Caki2 (cell line): ENCODE results near the gene DHRS12. TPM values are rescaled to one million over a fixed set of nuclear protein-coding genes. Genes with fewer than 3 reads are reported as not detected.

ENCODE experiments used
- DNase-seq: peaks from one replicate; pipeline ENCODE4 v3.0.0-alpha.2; 2015; ENCODE audit warnings: low read depth
- in situ Hi-C: cut with HindIII; loops from 2 replicates; pipeline ENCODE4 v1.10.0; 2016; ENCODE audit warnings: low sequenced_read_pairs, low pct_unique_long_range_greater_than_20kb, mixed read lengths
- total RNA-seq: library from RNA; depleted of rRNA; stranded (reverse); fragments of >200 nt; shearing (Covaris generic); gene quantifications from 2 replicates; pipeline ENCODE4 v1.2.3, GENCODE V29; 2014; ENCODE audit warnings: low replicate concordance

The DHRS12 gene
- total RNA-seq, 1 experiment from 2014 or later, result 2.8 TPM

DNA sequence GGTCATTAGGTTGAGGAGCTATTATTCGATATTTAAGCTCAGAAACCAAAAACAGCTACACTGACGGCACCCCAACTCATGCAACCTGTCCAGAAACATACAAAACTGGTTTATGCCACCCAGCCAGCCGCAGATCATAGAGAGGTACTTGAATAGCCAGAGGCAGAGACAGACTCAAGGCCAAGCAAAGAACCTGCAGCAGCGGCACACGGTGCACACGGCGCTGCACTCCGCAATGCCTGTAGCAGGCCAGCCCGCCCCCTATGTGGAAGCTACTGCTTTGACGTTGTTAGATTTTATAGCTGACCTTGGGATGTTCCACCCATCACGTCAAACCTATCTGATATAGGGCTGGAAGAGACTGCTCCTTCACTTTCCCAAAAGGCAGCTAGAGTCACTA lies 11.9 kb upstream of the DHRS12 start:
- no peak for DNase-seq
- in situ Hi-C loops, result no loop called here

DNA sequence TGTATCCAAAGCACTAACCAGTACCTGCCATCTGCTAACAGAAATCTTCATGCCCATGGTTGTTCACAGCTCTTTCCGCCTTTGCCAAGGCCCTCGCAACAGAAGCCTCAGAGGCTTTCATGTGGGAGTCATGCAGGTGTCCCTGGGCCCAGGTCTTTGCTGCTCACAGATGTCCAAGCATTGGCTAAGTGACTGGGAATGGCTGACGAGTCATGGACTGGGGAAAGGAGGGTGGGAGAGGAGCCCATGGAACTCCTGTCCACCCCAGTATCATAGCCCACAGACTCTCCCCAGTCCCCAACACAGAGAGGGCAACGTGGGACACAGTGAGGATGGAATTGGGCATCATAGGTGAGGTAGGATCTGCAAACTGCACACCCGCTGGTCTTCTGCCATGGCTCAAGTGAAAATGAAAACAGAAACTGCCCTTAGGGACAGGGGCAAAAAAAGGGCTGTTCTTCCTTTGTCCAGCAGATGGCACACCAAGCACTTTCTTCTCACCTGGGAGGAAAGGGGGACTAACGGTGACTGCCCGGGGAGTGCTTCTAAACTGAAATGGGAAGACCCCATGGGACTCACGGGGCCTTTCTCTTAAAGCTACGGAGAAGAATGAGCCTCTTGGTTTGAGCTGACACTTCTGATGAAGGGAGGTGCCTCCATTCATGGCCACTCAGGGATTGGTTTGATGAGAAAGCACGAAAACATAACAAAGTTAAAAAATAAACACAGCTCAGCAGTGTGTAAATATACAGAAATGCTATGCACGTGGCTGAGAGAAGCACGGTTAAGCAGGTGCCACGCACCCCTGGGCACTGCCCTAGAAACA lies 11.1 kb upstream of the DHRS12 start:
- peak; percentile 60 for DNase-seq
- in situ Hi-C loops, result no loop called here

DNA sequence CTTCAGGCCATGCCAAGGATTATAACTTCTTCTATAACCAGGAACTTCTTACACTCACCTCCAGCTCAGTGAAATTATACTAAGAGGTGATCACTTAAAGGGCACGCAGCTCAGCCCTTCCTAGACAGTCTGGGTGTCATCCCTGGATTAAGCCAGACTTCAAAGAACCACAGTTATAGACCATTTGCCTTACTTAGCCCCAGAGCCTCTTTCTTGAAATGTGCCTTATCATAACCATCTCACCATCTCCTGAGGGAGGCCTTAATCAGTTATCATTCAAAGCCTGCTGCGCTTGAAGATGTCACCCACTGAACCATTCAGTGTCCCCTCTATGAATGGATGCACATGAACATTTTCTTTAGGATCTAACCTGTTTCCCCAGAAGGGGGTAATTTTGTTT lies 10.1 kb upstream of the DHRS12 start:
- in situ Hi-C loops, result no loop called here
- no peak for DNase-seq

DNA sequence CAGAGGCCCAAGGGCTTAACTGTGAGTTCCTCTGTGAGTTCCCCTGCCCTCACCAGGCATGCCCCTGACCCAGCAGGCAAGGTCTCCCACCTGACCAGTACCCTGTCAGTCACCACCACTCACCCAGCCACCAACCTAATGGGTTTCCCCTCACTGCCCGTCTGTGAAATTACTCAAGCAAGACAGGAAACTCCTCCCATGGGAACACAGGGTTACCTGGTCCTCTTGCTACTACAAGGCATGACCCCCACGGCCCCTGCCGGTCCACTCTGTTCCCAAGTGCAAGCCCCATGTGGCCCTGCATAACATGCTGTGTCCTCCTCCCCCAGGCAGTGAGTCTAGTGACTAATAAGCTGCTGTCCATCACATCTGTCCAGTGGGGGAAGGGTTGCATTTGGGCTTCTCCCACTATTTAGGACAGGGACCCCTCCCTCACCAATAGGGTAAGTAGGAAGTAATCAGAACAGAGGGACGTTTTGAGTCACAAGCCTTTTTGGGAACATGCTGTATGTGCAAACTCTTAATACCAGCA lies 8.0 kb upstream of the DHRS12 start:
- in situ Hi-C loops, result no loop called here
- peak; percentile 43 for DNase-seq

DNA sequence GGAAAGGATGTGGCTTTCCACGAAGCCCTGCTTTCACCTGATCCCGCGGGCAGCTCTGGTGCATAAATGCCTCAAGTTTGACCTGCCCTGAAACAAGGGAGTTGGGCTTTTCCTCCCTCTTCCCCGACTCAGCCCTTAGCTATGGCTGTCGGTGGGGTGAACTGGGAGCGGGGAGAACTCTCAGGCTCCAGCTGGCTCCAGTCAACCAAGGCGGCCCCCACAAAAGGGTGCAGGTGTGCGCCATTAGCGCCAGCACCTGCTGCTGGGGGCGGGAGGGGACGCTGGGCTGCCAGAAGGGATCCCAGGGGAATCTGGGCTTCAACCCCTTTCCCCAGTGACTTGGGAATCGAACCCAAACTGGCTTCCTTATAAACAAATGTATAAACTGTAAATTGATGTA lies 7.1 kb upstream of the DHRS12 start:
- DNase-seq, result no peak
- in situ Hi-C loops, result no loop called here

DNA sequence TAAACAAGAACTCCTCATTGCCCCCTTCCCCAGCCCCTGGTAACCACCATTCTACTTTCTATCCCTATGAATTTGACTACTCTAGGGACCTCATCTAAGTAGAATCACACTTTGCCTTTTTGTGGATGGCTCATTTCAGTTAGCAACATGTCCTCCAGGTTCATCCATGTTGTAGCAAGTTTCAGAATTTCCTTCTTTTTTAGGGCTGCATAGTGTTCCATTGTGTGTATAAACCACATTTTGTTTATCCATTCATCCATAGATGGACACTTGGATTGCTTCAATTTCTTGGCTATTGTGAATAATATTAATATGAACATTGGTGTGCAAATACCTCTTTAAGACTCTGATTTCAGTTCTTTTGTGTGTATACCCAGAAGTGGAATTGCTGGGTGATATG lies 4.8 kb upstream of the DHRS12 start:
- DNase-seq, result no peak
- in situ Hi-C loops, result no loop called here

DNA sequence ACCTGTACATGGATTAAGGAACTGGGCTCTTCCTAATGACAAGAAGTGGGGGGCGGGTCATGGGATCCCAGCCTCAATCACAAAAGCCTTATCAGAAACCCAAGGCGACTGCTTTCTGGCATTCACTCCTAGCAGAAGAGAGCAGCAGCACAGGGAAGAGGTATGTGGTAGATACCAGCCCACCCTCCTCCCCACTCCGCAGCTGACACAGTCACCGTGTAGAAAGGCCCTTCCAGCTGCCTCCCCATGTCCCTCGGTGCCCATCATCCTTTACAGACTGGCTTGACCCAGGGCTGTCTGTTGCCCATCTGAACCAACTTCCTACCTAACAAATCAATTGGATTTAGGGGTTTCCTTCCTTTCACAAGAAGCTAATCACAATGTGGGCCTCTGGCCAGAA lies 3.1 kb upstream of the DHRS12 start:
- DNase-seq, result no peak
- in situ Hi-C loops, result no loop called here

DNA sequence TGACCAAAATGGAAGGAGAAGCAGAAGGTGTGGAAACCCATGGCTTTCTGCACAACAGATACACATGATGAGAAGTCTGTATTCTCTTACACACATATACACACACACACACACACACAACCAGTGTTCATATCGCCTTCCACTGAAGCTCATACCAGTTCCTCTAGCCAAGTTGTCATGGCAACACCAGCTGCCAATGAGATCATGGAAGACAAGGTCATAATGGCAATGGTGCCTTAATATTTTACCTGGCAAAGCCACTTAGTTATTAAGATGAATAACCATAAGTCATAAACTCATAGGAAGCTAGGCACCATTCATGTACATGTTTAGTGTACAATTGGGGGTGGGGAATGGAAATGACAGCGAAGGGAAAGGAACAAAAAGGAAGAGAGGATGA lies 2.6 kb upstream of the DHRS12 start:
- in situ Hi-C loops, result no loop called here
- DNase-seq, result no peak

DNA sequence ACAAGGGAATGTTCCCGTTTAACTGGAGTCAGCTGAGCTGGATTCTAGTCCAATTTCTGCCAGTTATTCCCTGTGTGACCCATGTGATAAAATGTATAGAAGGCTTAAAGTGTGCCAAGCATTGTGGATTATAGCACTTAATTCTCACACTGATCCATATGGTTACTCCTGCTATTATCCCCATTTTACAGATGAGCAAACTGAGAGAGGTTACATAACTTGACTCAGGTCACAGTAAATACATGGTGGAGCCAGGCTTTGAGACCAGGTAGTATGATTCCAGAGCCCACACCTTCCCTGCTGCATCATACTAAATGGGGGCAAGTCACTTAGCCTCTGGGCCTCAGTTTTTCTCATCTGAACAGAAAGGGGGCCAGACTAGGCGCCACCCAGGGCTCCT lies 2.0 kb upstream of the DHRS12 start:
- no peak for DNase-seq
- in situ Hi-C loops, result no loop called here

DNA sequence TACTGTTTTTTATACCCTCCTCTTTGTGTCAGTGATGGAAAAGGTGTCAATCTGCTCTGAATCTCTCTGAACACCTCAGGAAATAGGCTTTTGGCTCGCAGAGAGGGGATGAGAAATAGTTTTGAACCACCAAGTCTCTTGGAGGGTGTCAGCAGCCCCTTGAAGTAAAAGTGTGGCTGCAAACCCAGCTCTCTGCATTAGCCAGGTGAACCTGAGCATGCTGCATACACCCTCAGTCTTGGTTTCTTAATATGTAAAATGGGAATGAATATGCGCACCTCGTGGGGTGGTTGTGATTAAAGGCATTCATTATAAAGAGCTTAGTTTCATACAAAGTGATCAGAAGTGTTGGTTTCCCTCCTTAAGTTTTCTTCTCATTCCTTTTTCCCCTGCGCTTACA lies 1.4 kb upstream of the DHRS12 start:
- DNase-seq, result no peak
- in situ Hi-C loops, result no loop called here

DNA sequence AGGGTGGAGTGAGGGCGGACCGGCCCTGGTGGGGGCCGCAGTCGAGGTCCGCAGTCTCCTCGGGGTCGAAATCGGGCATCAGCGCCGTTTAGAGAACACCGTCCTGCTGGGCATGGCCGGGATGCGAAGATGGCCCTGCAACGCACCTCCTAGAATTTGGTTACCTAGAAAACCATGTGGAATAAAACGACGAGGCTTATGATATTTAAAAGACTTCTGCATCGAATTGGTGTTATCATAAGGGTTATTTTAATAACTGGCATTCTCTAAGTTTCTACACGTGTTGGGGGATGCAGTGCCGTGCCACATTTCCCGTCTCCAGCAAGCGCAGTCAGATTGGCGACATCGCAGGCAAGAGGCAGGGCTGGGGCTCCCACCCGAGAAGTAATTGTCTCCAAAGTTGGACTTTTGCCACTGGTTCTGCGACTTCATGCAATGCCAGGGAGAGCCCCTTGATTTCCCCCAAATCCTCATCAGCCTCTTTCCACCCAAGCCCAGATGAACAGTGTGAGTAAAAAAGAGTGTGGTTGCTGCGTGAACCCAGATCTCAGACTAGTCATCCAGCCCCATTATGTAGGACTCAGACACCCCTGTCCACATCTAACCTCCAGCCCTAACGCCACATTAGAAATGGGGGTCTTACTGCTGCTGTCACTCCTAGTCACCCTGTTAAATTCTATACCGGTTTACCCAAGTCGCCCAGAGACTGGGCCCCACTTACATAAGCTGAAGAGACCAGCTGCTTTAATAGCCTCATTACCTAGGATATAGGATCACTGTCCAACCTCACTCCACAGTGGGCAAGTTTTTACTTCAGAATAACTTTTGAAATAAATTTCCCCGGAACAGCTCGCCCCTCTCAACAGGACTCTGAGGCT lies 571 bp upstream of the DHRS12 start:
- no peak for DNase-seq
- in situ Hi-C loops, result no loop called here

DNA sequence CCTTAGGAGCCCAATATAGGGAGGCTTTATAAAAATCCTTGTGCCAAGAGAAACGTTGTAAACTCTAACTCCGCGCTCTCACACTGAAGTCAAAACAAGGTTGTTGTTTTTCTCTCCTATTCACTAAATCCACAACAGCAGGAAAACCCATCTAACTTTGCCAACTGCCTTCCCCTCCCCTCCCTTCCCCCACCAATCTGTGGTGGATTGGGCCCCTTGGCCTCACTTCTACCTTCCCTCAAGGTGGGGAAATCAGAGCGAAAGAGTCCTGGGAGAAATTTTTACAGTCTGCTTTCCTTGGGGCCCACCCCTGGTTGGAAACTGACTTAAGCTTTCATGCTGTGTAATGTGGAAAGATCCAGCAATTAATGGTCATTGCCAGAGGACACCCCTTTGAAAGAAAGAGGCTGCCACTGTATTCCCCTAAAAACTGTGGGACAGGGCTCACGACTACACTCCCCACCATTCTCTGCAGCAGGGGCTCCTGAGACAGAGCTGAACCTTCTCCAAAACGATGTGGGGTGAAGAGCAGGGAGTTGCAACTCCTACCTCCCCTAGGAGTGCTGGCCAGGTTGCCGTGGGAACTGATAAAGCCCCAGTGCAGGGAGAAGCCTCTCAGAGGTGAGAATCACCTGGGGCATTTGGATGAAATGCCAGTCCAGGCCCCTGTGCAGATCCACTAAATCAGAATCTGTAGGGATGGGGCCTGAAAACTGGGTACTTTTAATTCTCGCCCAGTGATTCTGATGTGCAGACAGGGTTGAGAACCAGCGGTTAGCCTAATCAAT lies 1.1 kb downstream of the DHRS12 start:
- DNase-seq, result no peak
- in situ Hi-C loops, result no loop called here

DNA sequence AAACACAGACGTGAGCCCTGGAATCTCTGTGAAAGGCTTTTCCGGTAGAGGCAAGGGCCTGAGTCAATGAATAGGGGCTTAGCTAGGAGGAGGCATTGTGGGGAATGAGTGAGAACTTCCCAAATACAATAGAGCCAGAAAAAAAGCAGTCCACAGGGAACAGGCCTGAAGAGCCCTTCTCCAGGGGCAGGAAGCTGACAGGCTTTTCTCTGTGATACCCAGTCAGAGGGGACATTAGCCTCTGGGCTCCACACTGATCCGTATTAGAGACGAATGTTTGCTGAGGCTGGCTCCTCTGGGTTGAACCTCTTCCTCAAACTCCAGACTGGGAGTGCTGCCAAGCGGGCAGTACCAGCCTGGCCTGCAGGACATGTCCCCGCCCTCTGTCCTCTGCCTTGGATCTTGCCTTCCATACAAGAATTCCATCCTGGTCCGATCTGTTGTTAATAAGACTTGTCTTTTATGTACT lies 2.3 kb downstream of the DHRS12 start:
- no peak for DNase-seq
- in situ Hi-C loops, result no loop called here

DNA sequence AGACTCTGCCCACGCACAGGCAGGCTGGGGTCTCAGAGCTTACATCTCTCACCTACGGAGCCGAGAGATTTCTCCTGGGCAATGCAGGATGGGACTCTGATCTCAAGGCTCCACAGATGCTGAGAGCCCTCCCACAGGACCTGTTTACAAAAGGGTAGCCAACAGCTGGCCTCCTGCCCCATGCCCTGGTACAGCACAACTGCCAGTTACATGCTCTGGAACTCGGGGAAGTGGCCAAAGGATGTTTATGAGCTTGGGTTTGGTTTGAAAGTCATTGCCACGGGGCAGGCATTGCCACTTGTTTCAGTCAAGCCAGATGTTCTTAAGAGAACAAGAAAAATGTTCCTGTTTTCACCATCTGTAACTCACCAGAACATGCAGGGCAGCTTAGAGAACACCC lies 3.5 kb downstream of the DHRS12 start:
- in situ Hi-C loops, result no loop called here
- no peak for DNase-seq

DNA sequence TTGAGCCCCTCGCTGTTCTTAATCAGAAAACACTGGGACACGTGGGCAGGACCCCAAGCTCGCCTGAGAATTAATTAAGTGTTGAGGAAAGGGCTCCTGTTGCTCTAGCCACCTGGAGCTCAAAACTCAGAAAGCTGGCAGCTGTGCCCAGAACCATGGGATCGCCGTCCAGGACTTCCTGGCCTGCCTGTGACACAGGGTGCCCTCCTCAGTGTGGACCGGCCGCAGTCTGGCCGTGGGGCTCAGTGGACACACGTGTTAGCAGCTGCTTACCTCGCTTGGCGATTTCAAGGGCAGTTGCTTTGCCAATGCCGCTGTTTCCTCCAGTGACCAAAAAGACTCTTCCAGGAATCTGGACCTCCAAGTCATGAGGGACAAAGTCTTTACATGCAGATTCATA lies 4.7 kb downstream of the DHRS12 start:
- DNase-seq, result no peak
- in situ Hi-C loops, result no loop called here

DNA sequence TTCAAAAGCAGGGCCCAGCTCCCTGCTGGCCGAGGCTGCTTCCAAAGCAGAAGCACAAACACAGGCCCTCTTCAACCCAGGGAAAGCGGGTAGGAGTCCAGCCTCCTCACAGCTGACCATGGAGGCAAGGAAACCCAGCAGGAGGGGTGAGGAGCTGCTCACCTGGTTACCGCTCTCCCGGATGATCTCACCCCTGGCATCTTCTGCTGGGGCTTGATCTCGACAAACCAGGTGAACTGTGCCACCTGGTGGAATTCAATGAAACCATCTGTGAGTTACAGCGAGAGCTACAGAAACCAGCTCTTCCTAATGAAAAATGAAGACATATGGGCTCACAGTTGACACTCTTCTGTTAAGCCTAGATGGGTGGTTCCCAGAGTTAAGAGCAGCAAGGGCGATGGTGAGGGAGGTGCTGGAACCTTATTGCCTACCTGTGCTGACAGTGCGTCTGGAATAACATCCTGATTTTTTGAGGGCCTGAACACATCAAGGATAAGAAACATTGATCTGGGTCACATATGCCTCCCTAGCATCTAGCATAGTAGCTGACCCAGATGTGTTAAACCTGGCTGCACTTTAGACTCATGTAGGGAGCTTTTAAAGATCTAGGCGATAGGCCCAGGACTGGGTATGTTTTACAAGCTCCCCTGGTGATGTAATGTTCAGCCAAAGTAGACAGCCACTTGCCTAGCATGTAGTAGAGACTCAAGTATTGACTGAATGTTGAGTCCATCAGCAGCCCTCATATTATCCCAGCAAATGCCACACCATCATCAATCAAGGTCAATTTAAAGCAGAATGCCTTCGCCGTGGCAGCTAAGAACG lies 6.1 kb downstream of the DHRS12 start:
- in situ Hi-C loops, result no loop called here
- DNase-seq, result peak; percentile 58

DNA sequence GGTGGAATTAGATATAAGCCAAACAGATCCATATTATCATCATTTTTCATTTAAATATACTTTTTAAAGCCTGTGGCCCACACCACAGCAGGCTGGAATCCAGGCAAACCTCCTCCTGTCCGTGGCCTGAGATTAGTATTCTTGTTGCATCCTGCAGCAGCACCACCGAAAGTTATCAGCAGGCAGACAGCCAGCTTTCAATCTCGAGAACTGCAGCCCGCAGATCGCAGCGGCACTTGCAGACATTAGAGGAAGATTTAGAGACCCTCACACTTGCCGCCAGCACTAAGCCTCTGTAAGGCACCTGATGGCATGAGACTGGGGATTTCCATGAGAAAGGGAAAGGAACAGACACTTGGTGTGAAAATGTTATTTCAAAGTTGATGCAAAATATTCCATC lies 7.4 kb downstream of the DHRS12 start:
- no peak for DNase-seq
- in situ Hi-C loops, result no loop called here

DNA sequence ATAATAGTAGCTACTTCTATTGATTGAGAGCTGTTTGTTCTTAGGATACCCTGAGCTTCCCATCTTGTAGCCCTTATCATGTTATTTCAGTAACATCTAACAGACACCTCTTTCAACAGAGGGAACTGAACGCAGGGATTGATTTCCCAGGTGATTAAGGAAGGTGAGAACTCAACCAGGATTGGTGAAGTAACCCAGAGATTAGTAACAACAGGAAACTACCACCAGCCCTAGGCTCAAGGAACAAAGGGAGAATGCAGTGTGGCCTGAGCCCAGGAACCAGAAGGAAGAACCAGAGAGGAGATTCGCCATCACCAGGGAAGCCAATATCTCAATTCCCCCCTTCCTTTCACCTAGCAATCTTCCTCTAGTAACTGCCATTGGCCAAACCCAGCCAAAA lies 8.5 kb downstream of the DHRS12 start:
- DNase-seq, result no peak
- in situ Hi-C loops, result no loop called here
